HG03432 (cell line): ENCODE measurements around the gene GLRA3.
"Not testable (repeated sequence)": the region's sequence is repeated elsewhere in the genome, so short reads cannot be mapped to it uniquely, and the experiment has no call there.

Source experiments
- ATAC-seq: cut with Tn5 transposase; IDR thresholded peaks from one replicate; pipeline ENCODE4 v1.9.1; 2021; ENCODE audit warnings: mild to moderate bottlenecking, moderate library complexity; ENCODE audit not compliant: unreplicated experiment

Gene GLRA3

GRCh38 chr4:174716986-174717770 lies 111.9 kb downstream of the GLRA3 start:
- no peak for ATAC-seq

GRCh38 chr4:174714393-174715211 lies 114.4 kb downstream of the GLRA3 start:
- peak; percentile 96 for ATAC-seq

DNA sequence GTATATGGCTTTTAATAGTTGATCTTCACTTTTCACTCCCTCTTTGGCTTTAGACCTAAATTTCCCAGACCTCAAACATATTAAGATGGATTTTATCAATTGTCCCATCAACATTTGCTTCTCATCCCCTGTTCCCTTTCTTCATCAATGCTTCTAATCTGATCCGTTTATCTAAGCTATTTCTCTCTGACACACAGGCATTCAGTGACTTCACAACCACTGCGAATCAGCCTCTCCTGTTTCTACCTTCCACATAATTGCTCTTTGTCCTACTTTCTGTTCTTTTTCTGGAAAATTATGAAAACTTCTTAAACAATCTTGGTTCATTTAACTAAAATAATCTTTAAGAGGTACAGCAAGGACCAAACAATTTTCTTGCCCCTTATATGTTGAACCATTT lies 115.2 kb downstream of the GLRA3 start:
- no peak for ATAC-seq

DNA sequence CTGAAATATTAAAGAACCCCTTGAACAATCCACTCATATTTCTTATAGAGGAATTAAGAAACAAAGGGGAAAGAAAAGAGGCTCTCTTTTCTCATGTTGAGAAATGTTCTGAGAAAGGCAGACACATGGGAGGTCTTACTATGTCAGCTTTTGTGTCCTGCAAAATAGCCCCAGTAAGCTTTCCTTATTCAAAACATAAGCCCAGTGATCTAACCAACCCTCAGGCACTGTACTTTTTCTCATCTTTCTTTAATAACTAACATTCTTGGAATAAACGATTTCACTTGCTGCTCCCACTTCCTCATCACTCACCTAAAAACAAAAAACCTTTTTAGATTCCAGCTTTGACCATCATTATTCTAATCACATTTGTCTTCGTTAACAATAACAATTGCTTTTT lies 115.9 kb downstream of the GLRA3 start:
- ATAC-seq = no peak

DNA sequence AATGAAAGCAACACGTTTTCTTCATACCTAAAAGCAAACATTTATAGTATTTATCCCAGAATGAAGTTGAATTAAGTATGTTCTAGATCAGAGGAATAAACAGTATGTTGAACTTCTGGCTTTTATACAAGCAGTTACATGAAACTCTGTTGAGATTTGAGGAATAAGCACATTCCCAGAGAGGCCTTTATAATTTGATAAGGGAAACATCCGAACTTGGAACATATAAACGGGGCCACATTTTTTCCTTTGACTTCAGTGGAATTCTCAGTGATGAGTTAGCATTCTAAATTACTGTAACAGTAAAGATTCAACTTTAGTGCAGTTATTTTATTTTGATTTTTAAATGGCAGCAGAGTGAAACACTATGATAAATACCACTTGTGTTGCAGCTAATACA lies 119.5 kb downstream of the GLRA3 start:
- no peak for ATAC-seq

DNA sequence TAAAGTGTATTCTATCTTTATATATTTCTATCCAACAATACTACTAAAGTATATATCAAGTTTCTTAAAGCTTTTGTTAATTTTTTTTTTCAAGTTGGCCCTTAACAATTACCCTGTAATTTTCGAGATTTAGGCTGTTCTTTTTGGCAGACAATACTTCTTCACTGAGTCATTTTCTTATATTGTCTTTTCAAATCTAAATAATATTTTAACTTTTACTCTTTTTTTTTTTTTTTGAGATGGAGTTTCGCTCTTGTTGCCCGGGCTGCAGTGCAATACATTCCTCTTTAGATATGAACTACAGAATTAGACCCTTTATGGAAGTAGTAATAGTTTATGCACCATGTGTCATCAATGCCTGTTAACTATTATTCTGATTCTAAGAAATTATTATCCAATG lies 120.7 kb downstream of the GLRA3 start:
- no peak for ATAC-seq

- no peak for ATAC-seq
These were observed 121.1 kb downstream of the GLRA3 start for GRCh38 chr4:174707902-174708301.

- peak; percentile 99 for ATAC-seq
These were observed 121.9 kb downstream of the GLRA3 start for GRCh38 chr4:174707051-174707676.

GRCh38 chr4:174702979-174703478 lies 126.0 kb downstream of the GLRA3 start:
- no peak for ATAC-seq

- ATAC-seq = no peak
These were observed 129.4 kb downstream of the GLRA3 start for GRCh38 chr4:174699654-174700053.

GRCh38 chr4:174697896-174698295 lies 131.2 kb downstream of the GLRA3 start:
- no peak for ATAC-seq

- ATAC-seq = no peak
These were observed 131.8 kb downstream of the GLRA3 start for GRCh38 chr4:174697202-174697601.

DNA sequence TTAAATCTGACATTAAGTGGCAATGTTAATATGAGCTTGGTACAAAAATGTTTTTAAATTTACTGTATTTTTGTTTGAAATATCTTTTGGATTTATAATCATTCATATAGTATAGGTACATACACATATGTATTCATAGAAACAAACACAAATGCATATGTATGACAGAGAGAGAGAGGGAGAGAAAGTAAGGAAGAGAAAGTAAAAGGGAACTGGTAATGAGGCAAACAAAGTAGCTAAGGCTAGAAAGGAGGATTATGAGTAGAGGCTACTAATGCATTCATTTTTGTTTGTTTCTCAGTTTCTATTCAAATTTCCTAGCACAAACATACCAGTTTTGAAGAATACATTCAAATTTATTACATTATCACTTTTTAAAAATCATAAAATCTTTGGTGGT lies 132.4 kb downstream of the GLRA3 start:
- ATAC-seq = no peak

DNA sequence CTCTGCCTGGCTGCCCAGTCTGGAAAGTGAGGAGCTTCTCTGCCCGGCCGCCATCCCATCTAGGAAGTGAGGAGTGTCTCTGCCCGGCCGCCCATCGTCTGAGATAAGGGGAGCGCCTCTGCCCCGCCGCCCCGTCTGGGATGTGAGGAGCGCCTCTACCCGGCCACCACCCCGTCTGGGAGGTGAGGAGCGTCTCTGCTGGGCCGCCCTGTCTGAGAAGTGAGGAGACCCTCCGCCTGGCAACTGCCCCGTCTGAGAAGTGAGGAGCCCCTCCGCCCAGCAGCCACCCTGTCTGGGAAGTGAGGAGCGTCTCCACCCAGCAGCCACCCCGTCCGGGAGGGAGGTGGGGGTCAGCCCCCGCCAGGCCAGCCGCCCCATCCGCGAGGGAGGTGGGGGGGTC lies 137.2 kb downstream of the GLRA3 start:
- not testable (repeated sequence) for ATAC-seq

GRCh38 chr4:174690665-174691064 lies 138.4 kb downstream of the GLRA3 start:
- ATAC-seq = no peak

DNA sequence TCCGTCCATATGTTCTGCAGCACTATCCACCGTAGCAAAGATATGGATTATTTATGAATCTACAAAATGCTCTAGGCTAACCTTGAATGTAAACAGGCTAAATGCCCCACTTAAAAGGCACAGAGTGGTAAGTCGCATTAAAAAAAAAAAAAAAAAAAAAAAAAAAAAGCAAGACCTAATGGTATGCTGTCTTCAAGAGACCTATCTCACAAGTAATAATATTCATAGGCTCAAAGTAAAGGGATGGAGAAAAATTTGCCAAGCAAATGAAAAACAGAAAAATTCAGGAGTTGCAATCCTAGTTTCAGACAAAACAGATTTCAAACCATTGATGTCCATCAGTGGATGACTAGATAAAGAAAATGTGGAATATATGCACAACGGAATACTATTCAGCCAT lies 139.4 kb downstream of the GLRA3 start:
- ATAC-seq = no peak

GRCh38 chr4:174686826-174687225 lies 142.2 kb downstream of the GLRA3 start:
- ATAC-seq = no peak

DNA sequence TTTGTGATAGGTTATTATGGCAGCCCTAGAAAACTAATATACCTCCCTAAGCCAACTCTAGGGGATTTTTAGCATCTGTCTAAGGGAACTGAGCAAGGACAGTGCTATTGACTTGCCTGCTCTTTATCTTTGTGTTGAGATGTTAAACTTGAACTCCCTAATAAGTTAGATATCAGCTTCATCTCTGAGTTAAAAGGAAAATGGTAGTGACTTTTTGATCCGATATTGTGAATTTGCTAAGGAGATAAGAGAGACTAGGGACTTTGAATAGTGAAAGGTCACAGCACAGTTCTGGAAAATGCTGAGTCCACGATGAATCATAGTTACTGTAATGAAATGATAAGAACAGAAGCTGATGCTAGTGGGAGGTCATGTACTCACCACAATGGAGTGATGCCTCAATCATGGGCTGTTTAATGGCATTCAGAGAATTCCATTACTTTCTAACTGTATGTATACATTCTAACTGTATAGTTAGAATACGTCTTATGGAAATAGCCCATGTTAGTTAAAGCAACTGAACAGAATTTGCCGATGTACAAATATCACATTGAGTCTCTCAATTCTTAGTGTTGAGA lies 147.2 kb downstream of the GLRA3 start:
- ATAC-seq = no peak

DNA sequence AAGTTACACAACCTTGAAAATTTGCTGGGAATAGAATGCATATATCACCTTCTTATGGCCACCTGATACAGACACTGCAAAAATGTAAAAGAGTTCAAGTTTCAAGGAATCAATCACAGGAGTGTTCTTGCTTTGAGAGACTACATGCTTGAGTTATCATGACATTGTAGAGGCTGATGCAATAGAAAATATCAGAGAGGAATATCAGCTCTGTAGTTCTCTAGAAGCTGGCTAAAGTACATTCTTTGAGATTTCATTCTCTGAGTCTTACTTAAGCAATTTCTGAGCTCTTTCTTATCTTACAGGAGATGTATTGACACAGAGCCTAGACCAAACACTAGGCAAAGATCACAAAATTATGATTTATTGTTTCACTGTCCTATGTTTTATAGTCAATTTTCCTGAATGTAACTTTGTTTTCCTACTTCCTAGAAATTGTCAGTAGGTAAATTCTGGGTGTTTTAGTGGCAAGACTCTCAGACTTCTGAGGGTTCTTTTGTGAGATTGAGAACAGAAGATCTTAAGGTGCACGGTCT lies 154.7 kb downstream of the GLRA3 start:
- ATAC-seq = no peak

DNA sequence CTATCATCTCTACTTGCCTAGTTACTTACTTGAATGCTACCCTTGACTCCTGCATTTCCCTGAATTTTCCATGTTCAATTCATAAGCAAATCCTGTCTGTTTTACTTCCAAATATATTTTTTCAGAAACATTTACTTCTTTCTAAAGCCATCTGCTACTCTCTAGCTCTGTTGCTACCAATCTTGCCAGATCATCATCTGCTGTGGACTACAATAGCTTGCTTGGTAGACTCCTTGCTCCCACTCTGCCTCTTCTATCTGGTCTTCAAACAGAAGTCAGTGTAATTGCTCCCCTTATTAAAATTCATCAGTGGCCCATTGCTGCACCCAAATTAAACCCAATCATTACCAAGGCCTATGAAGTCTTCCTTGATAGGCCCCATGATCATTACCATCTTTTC lies 155.2 kb downstream of the GLRA3 start:
- ATAC-seq = no peak

- ATAC-seq = no peak
These were observed 156.8 kb downstream of the GLRA3 start for GRCh38 chr4:174672276-174672675.
